Liver (tissue), 9 donors: ENCODE data around the gene JAK2. TPM values are rescaled to one million over a fixed set of nuclear protein-coding genes. Genes with fewer than 3 reads are reported as not detected.

ENCODE experiments used
- DNase-seq: peaks from one replicate; pipeline ENCODE4 v3.0.0-alpha.2; 2017; ENCODE audit warnings: low spot score
- H3K27ac ChIP-seq, 2 donors: one replicate each; pipeline ENCODE4 v1.7.0; 2013; ENCODE audit warnings: inconsistent platforms in 2 of 2, low read length in 2 of 2, control low read depth in 1 of 2, low read depth in 1 of 2, mild to moderate bottlenecking in 1 of 2
- H3K27me3 ChIP-seq, 4 donors: one replicate each; pipeline versions ENCODE4 v1.6.1 to v1.7.0; 2013; ENCODE audit warnings: low read length in 3 of 4, inconsistent platforms in 1 of 4, mild to moderate bottlenecking in 1 of 4, moderate library complexity in 1 of 4; ENCODE audit not compliant: control insufficient read depth in 4 of 4, insufficient read depth in 4 of 4
- H3K36me3 ChIP-seq, 4 donors: one replicate each; pipeline versions ENCODE4 v1.6.1 to v1.7.0; 2013; ENCODE audit warnings: low read length in 3 of 4, mild to moderate bottlenecking in 3 of 4, low read depth in 1 of 4, moderate library complexity in 1 of 4; ENCODE audit not compliant: control insufficient read depth in 4 of 4, insufficient read depth in 3 of 4
- H3K4me1 ChIP-seq, 4 donors: one replicate each; pipeline versions ENCODE4 v1.6.1 to v1.7.0; 2013; ENCODE audit warnings: low read length in 3 of 4, mild to moderate bottlenecking in 3 of 4, moderate library complexity in 1 of 4; ENCODE audit not compliant: control insufficient read depth in 4 of 4, insufficient read depth in 4 of 4
- H3K4me3 ChIP-seq, 3 donors: one replicate each; pipeline versions ENCODE4 v1.6.1 to v1.7.0; 2013; ENCODE audit warnings: low read length in 3 of 3, control low read depth in 1 of 3, low read depth in 1 of 3, mild to moderate bottlenecking in 1 of 3
- H3K9ac ChIP-seq, 2 donors: one replicate each; pipeline ENCODE4 v1.7.0; 2013; ENCODE audit warnings: low read length in 2 of 2, mild to moderate bottlenecking in 2 of 2, moderate library complexity in 2 of 2, control low read depth in 1 of 2, low read depth in 1 of 2
- H3K9me3 ChIP-seq, 4 donors: one replicate each; pipeline versions ENCODE4 v1.6.1 to v1.7.0; 2013; ENCODE audit warnings: low read length in 3 of 4; ENCODE audit not compliant: control insufficient read depth in 4 of 4
- EGR1 ChIP-seq, 2 donors: IDR thresholded peaks; 2 replicates each; pipeline ENCODE4 v1.6.1; 2016 to 2018; ENCODE audit warnings: antibody characterized with exemption in 2 of 2, low read depth in 2 of 2
- FOXA1 ChIP-seq: IDR thresholded peaks from 2 replicates; pipeline ENCODE4 v1.6.1; 2016; ENCODE audit warnings: antibody characterized with exemption
- FOXA2 ChIP-seq: IDR thresholded peaks from 2 replicates; pipeline ENCODE4 v1.6.1; 2016; ENCODE audit warnings: antibody characterized with exemption
- GABPA ChIP-seq, 2 donors: IDR thresholded peaks in 1 of 2; conservative IDR thresholded peaks in 1 of 2; 2 replicates each; pipeline ENCODE4 v1.6.1; 2016; ENCODE audit warnings: antibody characterized with exemption in 2 of 2, mild to moderate bottlenecking in 1 of 2, moderate library complexity in 1 of 2
- HNF4A ChIP-seq, 2 donors: conservative IDR thresholded peaks; 2 replicates each; pipeline ENCODE4 v1.6.1; 2016; ENCODE audit warnings: antibody characterized with exemption in 2 of 2, mild to moderate bottlenecking in 2 of 2
- HNF4G ChIP-seq: IDR thresholded peaks from 2 replicates; pipeline ENCODE4 v1.6.1; 2016; ENCODE audit warnings: antibody characterized with exemption
- JUND ChIP-seq, 2 donors: IDR thresholded peaks; 2 replicates each; pipeline ENCODE4 v1.6.1; 2016; ENCODE audit warnings: antibody characterized with exemption in 2 of 2
- NR2F2 ChIP-seq: IDR thresholded peaks from 2 replicates; pipeline ENCODE4 v1.6.1; 2016; ENCODE audit warnings: antibody characterized with exemption
- RAD21 ChIP-seq, 2 donors: IDR thresholded peaks; 2 replicates each; pipeline ENCODE4 v1.6.1; 2016; ENCODE audit warnings: antibody characterized with exemption in 2 of 2, mild to moderate bottlenecking in 2 of 2
- RXRA ChIP-seq, 2 donors: IDR thresholded peaks; 2 replicates each; pipeline ENCODE4 v1.6.1; 2017 to 2018; ENCODE audit warnings: antibody characterized with exemption in 2 of 2, mild to moderate bottlenecking in 1 of 2
- SP1 ChIP-seq: IDR thresholded peaks from 2 replicates; pipeline ENCODE4 v1.6.1; 2018; ENCODE audit warnings: antibody characterized with exemption, mild to moderate bottlenecking
- TAF1 ChIP-seq: conservative IDR thresholded peaks from 2 replicates; pipeline ENCODE4 v1.6.1; 2016; ENCODE audit warnings: antibody characterized with exemption, mild to moderate bottlenecking
- YY1 ChIP-seq: IDR thresholded peaks from 2 replicates; pipeline ENCODE4 v1.6.1; 2016; ENCODE audit warnings: antibody characterized with exemption, mild to moderate bottlenecking
- WGBS: extraction: QIAGEN DNeasy Blood & Tissue Kit; methylation state at CpG from one replicate; pipeline ENCODE4 v1.1.7; 2013; 5-methylcytosine and 5-hydroxymethylcytosine counted together
- polyA plus RNA-seq, 2 donors: library from polyadenylated mRNA; stranded (reverse) in 1 of 2; unstranded in 1 of 2; fragments of 200-250 nt in 1 of 2; fragments of >200 nt in 1 of 2; fragmentation: Nextera tagmentation in 1 of 2; extraction: Ambion mirVana in 1 of 2; gene quantifications; one replicate each; pipeline versions ENCODE4 v1.2.1 to v1.2.3, GENCODE V29; 2013 to 2015
- total RNA-seq, 2 donors: library from RNA; depleted of rRNA; stranded (reverse); fragments of >200 nt; gene quantifications; one replicate each; pipeline ENCODE4 v1.2.3, GENCODE V29; 2014
- TF ChIP-seq, protein P1 (sequence below): IDR thresholded peaks from 2 replicates; pipeline ENCODE4 v1.6.1; 2016; ENCODE audit warnings: antibody characterized with exemption
- TF ChIP-seq, protein P2 (sequence below): IDR thresholded peaks from 2 replicates; pipeline ENCODE4 v1.6.1; 2016; ENCODE audit warnings: antibody characterized with exemption, mild to moderate bottlenecking
- TF ChIP-seq, protein P3 (sequence below): IDR thresholded peaks from 2 replicates; pipeline ENCODE4 v1.6.1; 2016; ENCODE audit warnings: antibody characterized with exemption
- TF ChIP-seq, protein P4 (sequence below): fragments of 150-350 bp; IDR thresholded peaks from 2 replicates; pipeline ENCODE4 v1.5.1; 2017; ENCODE audit warnings: improper control_type of control experiment, low read depth, low read length; ENCODE audit not compliant: missing input control
- TF ChIP-seq, protein P5 (sequence below): IDR thresholded peaks from 2 replicates; pipeline ENCODE4 v1.6.1; 2016; ENCODE audit warnings: antibody characterized with exemption
- donor health status: healthy.
- donor health status: healthy.
- donor health status: healthy.
- donor health status: healthy.
- donor health status: healthy.

JAK2 gene
- total and polyA plus RNA-seq, 4 donors, result 1.5 to 21.5 (median 5.1) TPM

DNA sequence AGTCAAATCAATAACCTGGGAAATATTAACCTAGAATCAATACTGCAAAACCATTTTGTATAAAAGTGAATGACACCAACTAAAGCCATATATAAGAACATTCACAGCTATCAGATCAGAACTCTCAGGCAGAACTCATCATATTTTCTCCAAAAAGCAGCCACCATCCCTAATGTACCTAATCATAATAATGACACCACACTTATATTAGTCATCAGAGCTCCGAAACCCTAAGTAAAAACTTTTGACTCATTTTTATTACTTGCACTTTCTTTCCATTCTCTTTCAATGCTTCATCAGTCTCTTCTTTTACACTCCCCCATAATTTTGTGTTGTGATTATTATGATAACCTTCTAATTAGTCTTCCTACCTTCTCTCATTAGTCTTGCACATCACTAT is 155.1 kb downstream of the JAK2 start:
- 90% methylated on average over 1 of the region's 1 CpG for WGBS
- TF ChIP-seq, protein P1, sequence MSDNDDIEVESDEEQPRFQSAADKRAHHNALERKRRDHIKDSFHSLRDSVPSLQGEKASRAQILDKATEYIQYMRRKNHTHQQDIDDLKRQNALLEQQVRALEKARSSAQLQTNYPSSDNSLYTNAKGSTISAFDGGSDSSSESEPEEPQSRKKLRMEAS, result no peak
- no peak for TF ChIP-seq GABPA (IDR thresholded peaks at IDR 0.05 in 1 of 2, conservative IDR thresholded peaks at IDR 0.05 in 1 of 2)
- TF ChIP-seq SP1, result no peak
- TF ChIP-seq FOXA1, result no peak
- TF ChIP-seq, protein P2, sequence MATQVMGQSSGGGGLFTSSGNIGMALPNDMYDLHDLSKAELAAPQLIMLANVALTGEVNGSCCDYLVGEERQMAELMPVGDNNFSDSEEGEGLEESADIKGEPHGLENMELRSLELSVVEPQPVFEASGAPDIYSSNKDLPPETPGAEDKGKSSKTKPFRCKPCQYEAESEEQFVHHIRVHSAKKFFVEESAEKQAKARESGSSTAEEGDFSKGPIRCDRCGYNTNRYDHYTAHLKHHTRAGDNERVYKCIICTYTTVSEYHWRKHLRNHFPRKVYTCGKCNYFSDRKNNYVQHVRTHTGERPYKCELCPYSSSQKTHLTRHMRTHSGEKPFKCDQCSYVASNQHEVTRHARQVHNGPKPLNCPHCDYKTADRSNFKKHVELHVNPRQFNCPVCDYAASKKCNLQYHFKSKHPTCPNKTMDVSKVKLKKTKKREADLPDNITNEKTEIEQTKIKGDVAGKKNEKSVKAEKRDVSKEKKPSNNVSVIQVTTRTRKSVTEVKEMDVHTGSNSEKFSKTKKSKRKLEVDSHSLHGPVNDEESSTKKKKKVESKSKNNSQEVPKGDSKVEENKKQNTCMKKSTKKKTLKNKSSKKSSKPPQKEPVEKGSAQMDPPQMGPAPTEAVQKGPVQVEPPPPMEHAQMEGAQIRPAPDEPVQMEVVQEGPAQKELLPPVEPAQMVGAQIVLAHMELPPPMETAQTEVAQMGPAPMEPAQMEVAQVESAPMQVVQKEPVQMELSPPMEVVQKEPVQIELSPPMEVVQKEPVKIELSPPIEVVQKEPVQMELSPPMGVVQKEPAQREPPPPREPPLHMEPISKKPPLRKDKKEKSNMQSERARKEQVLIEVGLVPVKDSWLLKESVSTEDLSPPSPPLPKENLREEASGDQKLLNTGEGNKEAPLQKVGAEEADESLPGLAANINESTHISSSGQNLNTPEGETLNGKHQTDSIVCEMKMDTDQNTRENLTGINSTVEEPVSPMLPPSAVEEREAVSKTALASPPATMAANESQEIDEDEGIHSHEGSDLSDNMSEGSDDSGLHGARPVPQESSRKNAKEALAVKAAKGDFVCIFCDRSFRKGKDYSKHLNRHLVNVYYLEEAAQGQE, result no peak
- TF ChIP-seq HNF4G, result no peak
- TF ChIP-seq YY1, result no peak
- no peak for TF ChIP-seq EGR1 (IDR thresholded peaks at IDR 0.05; ENCODE audit: low read depth in 2 of 2)
- TF ChIP-seq, protein P3, sequence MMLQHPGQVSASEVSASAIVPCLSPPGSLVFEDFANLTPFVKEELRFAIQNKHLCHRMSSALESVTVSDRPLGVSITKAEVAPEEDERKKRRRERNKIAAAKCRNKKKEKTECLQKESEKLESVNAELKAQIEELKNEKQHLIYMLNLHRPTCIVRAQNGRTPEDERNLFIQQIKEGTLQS, result no peak
- no peak for TF ChIP-seq FOXA2
- no peak for TF ChIP-seq HNF4A (conservative IDR thresholded peaks at IDR 0.05)
- no peak for TF ChIP-seq TAF1
- no peak for TF ChIP-seq RXRA (IDR thresholded peaks at IDR 0.05)
- TF ChIP-seq, protein P4, sequence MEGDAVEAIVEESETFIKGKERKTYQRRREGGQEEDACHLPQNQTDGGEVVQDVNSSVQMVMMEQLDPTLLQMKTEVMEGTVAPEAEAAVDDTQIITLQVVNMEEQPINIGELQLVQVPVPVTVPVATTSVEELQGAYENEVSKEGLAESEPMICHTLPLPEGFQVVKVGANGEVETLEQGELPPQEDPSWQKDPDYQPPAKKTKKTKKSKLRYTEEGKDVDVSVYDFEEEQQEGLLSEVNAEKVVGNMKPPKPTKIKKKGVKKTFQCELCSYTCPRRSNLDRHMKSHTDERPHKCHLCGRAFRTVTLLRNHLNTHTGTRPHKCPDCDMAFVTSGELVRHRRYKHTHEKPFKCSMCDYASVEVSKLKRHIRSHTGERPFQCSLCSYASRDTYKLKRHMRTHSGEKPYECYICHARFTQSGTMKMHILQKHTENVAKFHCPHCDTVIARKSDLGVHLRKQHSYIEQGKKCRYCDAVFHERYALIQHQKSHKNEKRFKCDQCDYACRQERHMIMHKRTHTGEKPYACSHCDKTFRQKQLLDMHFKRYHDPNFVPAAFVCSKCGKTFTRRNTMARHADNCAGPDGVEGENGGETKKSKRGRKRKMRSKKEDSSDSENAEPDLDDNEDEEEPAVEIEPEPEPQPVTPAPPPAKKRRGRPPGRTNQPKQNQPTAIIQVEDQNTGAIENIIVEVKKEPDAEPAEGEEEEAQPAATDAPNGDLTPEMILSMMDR, result no peak
- TF ChIP-seq JUND (IDR thresholded peaks at IDR 0.05), result no peak
- no peak for TF ChIP-seq RAD21 (IDR thresholded peaks at IDR 0.05)
- Histone ChIP-seq H3K4me1 (no peaks in the 10 kb centered on the region), H3K27ac (no peak overlapping the region), H3K27me3 (no peaks in the 10 kb centered on the region), H3K9ac (no peak overlapping the region), H3K36me3 (peaks cover 0 to 2% (median 2%) of the 10 kb centered on the region in 4 donors), H3K9me3 (peaks cover 0 to 4% (median under 1%) of the 10 kb centered on the region in 4 donors), H3K4me3 (no peak overlapping the region)
- DNase-seq, result no peak

DNA sequence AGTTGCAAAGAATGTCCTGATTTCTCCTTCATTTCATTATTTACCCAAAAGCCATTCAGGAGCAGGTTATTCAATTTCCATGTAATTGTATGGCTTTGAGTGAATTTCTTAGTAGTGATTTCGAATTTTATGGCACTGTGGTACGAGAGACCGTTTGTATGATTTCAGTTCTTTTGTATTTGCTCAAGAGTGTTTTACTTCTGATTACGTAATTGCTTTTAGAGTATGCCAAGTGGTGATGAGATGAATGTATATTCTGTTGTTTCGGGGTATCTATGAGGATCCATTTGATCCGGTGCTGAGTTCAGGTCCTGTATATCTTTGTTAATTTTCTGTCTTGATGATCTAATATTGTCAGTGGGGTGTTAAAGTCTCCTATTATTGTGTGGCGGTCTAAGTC is 159.1 kb downstream of the JAK2 start:
- no peak overlapping the region for H3K27ac ChIP-seq
- H3K27me3 ChIP-seq, result no peaks in the 10 kb centered on the region
- no peak overlapping the region for H3K4me3 ChIP-seq
- H3K9ac ChIP-seq, result no peak overlapping the region
- H3K36me3 ChIP-seq, result peaks cover 2 to 11% (median 2%) of the 10 kb centered on the region in 4 donors
- peaks cover 0 to 5% (median 3%) of the 10 kb centered on the region in 4 donors for H3K9me3 ChIP-seq
- 88% methylated on average over 7 of the region's 7 CpGs for WGBS
- no peak for DNase-seq
- no peaks in the 10 kb centered on the region for H3K4me1 ChIP-seq
- TF ChIP-seq RAD21 (IDR thresholded peaks at IDR 0.05) (no peak), TAF1 (no peak), FOXA1 (no peak), GABPA (IDR thresholded peaks at IDR 0.05 in 1 of 2, conservative IDR thresholded peaks at IDR 0.05 in 1 of 2) (no peak), NR2F2 (no peak), EGR1 (IDR thresholded peaks at IDR 0.05; ENCODE audit: low read depth in 2 of 2) (no peak), FOXA2 (no peak), RXRA (IDR thresholded peaks at IDR 0.05) (no peak), HNF4G (no peak), YY1 (no peak), SP1 (no peak)
- TF ChIP-seq, protein P5, sequence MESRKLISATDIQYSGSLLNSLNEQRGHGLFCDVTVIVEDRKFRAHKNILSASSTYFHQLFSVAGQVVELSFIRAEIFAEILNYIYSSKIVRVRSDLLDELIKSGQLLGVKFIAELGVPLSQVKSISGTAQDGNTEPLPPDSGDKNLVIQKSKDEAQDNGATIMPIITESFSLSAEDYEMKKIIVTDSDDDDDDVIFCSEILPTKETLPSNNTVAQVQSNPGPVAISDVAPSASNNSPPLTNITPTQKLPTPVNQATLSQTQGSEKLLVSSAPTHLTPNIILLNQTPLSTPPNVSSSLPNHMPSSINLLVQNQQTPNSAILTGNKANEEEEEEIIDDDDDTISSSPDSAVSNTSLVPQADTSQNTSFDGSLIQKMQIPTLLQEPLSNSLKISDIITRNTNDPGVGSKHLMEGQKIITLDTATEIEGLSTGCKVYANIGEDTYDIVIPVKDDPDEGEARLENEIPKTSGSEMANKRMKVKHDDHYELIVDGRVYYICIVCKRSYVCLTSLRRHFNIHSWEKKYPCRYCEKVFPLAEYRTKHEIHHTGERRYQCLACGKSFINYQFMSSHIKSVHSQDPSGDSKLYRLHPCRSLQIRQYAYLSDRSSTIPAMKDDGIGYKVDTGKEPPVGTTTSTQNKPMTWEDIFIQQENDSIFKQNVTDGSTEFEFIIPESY, result no peak
- TF ChIP-seq, protein P1, result no peak
- TF ChIP-seq, protein P2, result no peak
